Ovary (tissue), 9 donors: Measurements from ENCODE around the gene ALDH1A3. TPM values are rescaled to one million over a fixed set of nuclear protein-coding genes. Genes with fewer than 3 reads are reported as not detected.

Experiments used
- DNase-seq, 5 donors: peaks; one replicate each; pipeline ENCODE4 v3.0.0-alpha.2; 2019 to 2020
- H3K27ac ChIP-seq, 2 donors: fragments of 200-600 bp; one replicate each; pipeline versions ENCODE4 v1.5.1 to v1.8.0; 2019 to 2022
- H3K27me3 ChIP-seq: fragments of 200-600 bp; one replicate; pipeline ENCODE4 v1.8.0; 2022
- H3K36me3 ChIP-seq: fragments of 200-600 bp; sonication (generic); one replicate; pipeline ENCODE4 v1.5.1; 2019
- H3K4me1 ChIP-seq: one replicate; pipeline ENCODE4 v1.8.1; 2013; ENCODE audit warnings: mild to moderate bottlenecking, moderate library complexity; ENCODE audit not compliant: insufficient read depth
- H3K4me3 ChIP-seq: fragments of 200-600 bp; sonication (generic); one replicate; pipeline ENCODE4 v1.5.1; 2017
- H3K9me3 ChIP-seq, 2 donors: fragments of 200-600 bp in 1 of 2; sonication (generic) in 1 of 2; one replicate each; pipeline versions ENCODE4 v1.5.1 to v1.8.1; 2013 to 2019; ENCODE audit warnings: mild to moderate bottlenecking in 1 of 2, moderate library complexity in 1 of 2
- CTCF ChIP-seq, 3 donors: fragments of 450-650 bp in 2 of 3; fragments of 200-600 bp in 1 of 3; IDR thresholded peaks; one replicate each; pipeline versions ENCODE4 v1.5.1 to v1.8.0; 2016 to 2022; ENCODE audit warnings: antibody characterized with exemption in 3 of 3, mild to moderate bottlenecking in 1 of 3
- EP300 ChIP-seq: sonication (generic); formaldehyde crosslinking; IDR thresholded peaks from one replicate; pipeline ENCODE4 v1.6.1; 2017; ENCODE audit warnings: antibody characterized with exemption
- POLR2A ChIP-seq: fragments of 450-650 bp; IDR thresholded peaks from one replicate; pipeline ENCODE4 v1.6.1; 2017; ENCODE audit warnings: antibody characterized with exemption, mild to moderate bottlenecking, moderate library complexity
- WGBS, 3 donors: extraction: QIAGEN DNeasy Blood & Tissue Kit in 1 of 3; methylation state at CpG; one replicate each; pipeline versions ENCODE4 v1.1.5 to v1.1.7; 2013 to 2017; 5-methylcytosine and 5-hydroxymethylcytosine counted together
- intact Hi-C, 4 donors: fragments of 100-400 bp; cut with DNase I; formaldehyde crosslinking; loops; one replicate each; pipeline versions ENCODE4 v1.11.0 to v1.15.1; 2022 to 2023
- polyA plus RNA-seq, 2 donors: library from polyadenylated mRNA; stranded (reverse); fragments of 200-250 nt in 1 of 2; fragments of 350-450 nt in 1 of 2; fragmentation: Illumina TruSeq in 1 of 2; extraction: RNeasy Lipid Tissue Mini Kit (QIAGEN cat#74804) in 1 of 2; gene quantifications; one replicate each; pipeline ENCODE4 v1.2.3, GENCODE V29; 2013 to 2014
- total RNA-seq, 7 donors: library from RNA; depleted of rRNA in 2 of 7; stranded (reverse); fragments of >200 nt in 2 of 7; fragmentation: NEBNext Ultra II Directional in 3 of 7; extraction: Animal tissue kit (Norgen Biotek cat#: 25700) in 3 of 7; gene quantifications; one replicate each; pipeline versions ENCODE4 v1.1.0 to v1.2.4, GENCODE V29; 2016 to 2023
- donor health status: DM: no; HTN: no; CAD: no; lungs with moderate emphysema.
- donor health status: DM: no; HTN: no; CAD: no.
- donor health status: Bipolar disorder and iron deficiency.
- donor health status: DM: yes; HTN: yes; CAD: no.
- donor health status: DM: no; HTN: no; CAD: no.
- donor health status: DM: yes; HTN: yes; CAD: no.

Gene ALDH1A3
- total and polyA plus RNA-seq, 9 donors = 2.2 to 73.2 (median 9.9) TPM

GRCh38 chr15:100923902-100924301 is 44.3 kb downstream of the ALDH1A3 start:
- DNase-seq = peak in 1 of 5 donors; percentile 4
- H3K9me3 ChIP-seq = no peaks in the 10 kb centered on the region
- no peaks in the 10 kb centered on the region for H3K27me3 ChIP-seq
- no peak overlapping the region for H3K4me3 ChIP-seq
- intact Hi-C loops = no loop called here
- TF ChIP-seq POLR2A = no peak
- TF ChIP-seq EP300 = no peak
- no peak for TF ChIP-seq CTCF (IDR thresholded peaks at IDR 0.05)
- no peaks in the 10 kb centered on the region for H3K36me3 ChIP-seq
- 91 to 94% (median 93%) methylated on average over 5 of the region's 5 CpGs for WGBS, 3 donors
- peaks cover 1% of the 10 kb centered on the region for H3K4me1 ChIP-seq
- H3K27ac ChIP-seq = no peak overlapping the region

- TF ChIP-seq POLR2A = no peak
- no peak for TF ChIP-seq EP300
- TF ChIP-seq CTCF (IDR thresholded peaks at IDR 0.05) = no peak
- WGBS, 3 donors = 90 to 93% (median 92%) methylated on average over 11 of the region's 11 CpGs
- DNase-seq = peak in 1 of 5 donors; percentile 10
- H3K9me3 ChIP-seq = no peaks in the 10 kb centered on the region
- no peak overlapping the region for H3K4me3 ChIP-seq
- H3K4me1 ChIP-seq = peaks cover 1% of the 10 kb centered on the region
- no peaks in the 10 kb centered on the region for H3K27me3 ChIP-seq
- no peaks in the 10 kb centered on the region for H3K36me3 ChIP-seq
- no peak overlapping the region for H3K27ac ChIP-seq
- intact Hi-C loops = no loop called here
These were observed 44.8 kb downstream of the ALDH1A3 start for GRCh38 chr15:100924436-100924835.

GRCh38 chr15:100925480-100925879 is 45.8 kb downstream of the ALDH1A3 start:
- no peak for DNase-seq
- no peak for TF ChIP-seq POLR2A
- no peak overlapping the region for H3K27ac ChIP-seq
- no peak overlapping the region for H3K4me3 ChIP-seq
- H3K27me3 ChIP-seq = no peaks in the 10 kb centered on the region
- H3K9me3 ChIP-seq = no peaks in the 10 kb centered on the region
- no peaks in the 10 kb centered on the region for H3K4me1 ChIP-seq
- WGBS, 3 donors = 84 to 91% (median 87%) methylated on average over 8 of the region's 8 CpGs
- intact Hi-C loops = no loop called here
- no peaks in the 10 kb centered on the region for H3K36me3 ChIP-seq

GRCh38 chr15:100926258-100926657 is 46.6 kb downstream of the ALDH1A3 start:
- intact Hi-C loops = no loop called here
- peak in 1 of 5 donors; percentile 13 for DNase-seq
- H3K4me1 ChIP-seq = no peaks in the 10 kb centered on the region
- H3K9me3 ChIP-seq = no peaks in the 10 kb centered on the region
- H3K27me3 ChIP-seq = no peaks in the 10 kb centered on the region
- H3K36me3 ChIP-seq = no peaks in the 10 kb centered on the region
- H3K4me3 ChIP-seq = no peak overlapping the region
- no peak overlapping the region for H3K27ac ChIP-seq
- TF ChIP-seq CTCF (IDR thresholded peaks at IDR 0.05) = no peak
- no peak for TF ChIP-seq POLR2A
- no peak for TF ChIP-seq EP300
- WGBS, 3 donors = 92 to 94% (median 93%) methylated on average over 11 of the region's 11 CpGs

GRCh38 chr15:100926971-100927756 is 47.5 kb downstream of the ALDH1A3 start:
- Histone ChIP-seq H3K36me3 (no peaks in the 10 kb centered on the region), H3K4me1 (no peaks in the 10 kb centered on the region), H3K27ac (no peak overlapping the region), H3K4me3 (no peak overlapping the region), H3K9me3 (no peaks in the 10 kb centered on the region), H3K27me3 (no peaks in the 10 kb centered on the region)
- DNase-seq = no peak
- TF ChIP-seq POLR2A (no peak), CTCF (IDR thresholded peaks at IDR 0.05) (no peak), EP300 (no peak)
- 89 to 95% (median 92%) methylated on average over 11 of the region's 11 CpGs for WGBS, 3 donors
- intact Hi-C loops = no loop called here
